Parathyroid adenoma (tissue), 2 donors: ENCODE measurements around the gene STOX1.

ENCODE experiments used
- H2AFZ ChIP-seq: fragments of 300-600 bp; sonication (generic); one replicate; pipeline ENCODE4 v1.7.0; 2017; ENCODE audit warnings: antibody characterized with exemption, mild to moderate bottlenecking
- H3K27ac ChIP-seq: fragments of 300-600 bp; sonication (generic); one replicate; pipeline ENCODE4 v1.7.0; 2017
- H3K27me3 ChIP-seq: fragments of 300-600 bp; sonication (generic); one replicate; pipeline ENCODE4 v1.7.0; 2017; ENCODE audit warnings: low read length; ENCODE audit not compliant: control insufficient read depth, insufficient read depth
- H3K36me3 ChIP-seq: fragments of 300-600 bp; sonication (generic); one replicate; pipeline ENCODE4 v1.7.0; 2017; ENCODE audit warnings: low read length; ENCODE audit not compliant: control insufficient read depth, insufficient read depth
- H3K4me1 ChIP-seq: fragments of 300-600 bp; sonication (generic); one replicate; pipeline ENCODE4 v1.7.0; 2017; ENCODE audit warnings: control low read depth
- H3K4me2 ChIP-seq: fragments of 300-600 bp; sonication (generic); one replicate; pipeline ENCODE4 v1.7.0; 2017; ENCODE audit warnings: low read length
- H3K4me3 ChIP-seq: fragments of 300-600 bp; sonication (generic); one replicate; pipeline ENCODE4 v1.7.0; 2017; ENCODE audit warnings: low read depth, low read length
- H3K79me2 ChIP-seq: fragments of 300-600 bp; sonication (generic); one replicate; pipeline ENCODE4 v1.7.0; 2017; ENCODE audit warnings: control low read depth
- H3K9ac ChIP-seq: fragments of 300-600 bp; sonication (generic); one replicate; pipeline ENCODE4 v1.7.0; 2017; ENCODE audit warnings: mild to moderate bottlenecking
- H3K9me3 ChIP-seq: fragments of 300-600 bp; sonication (generic); one replicate; pipeline ENCODE4 v1.7.0; 2017; ENCODE audit warnings: low read length; ENCODE audit not compliant: control insufficient read depth
- CTCF ChIP-seq: fragments of 300-600 bp; sonication (generic); IDR thresholded peaks from one replicate; pipeline ENCODE4 v1.7.0; 2017; ENCODE audit warnings: antibody characterized with exemption, mild to moderate bottlenecking
- donor health status: primary hyperparathyroidism.

Gene STOX1

GRCh38 chr10:68899186-68899745 is 71.9 kb downstream of the STOX1 start:
- Histone ChIP-seq H2AFZ (no peak overlapping the region), H3K4me3 (no peak overlapping the region), H3K9ac (no peak overlapping the region), H3K27ac (no peak overlapping the region), H3K36me3 (no peaks in the 10 kb centered on the region), H3K27me3 (no peaks in the 10 kb centered on the region), H3K4me1 (no peaks in the 10 kb centered on the region), H3K4me2 (no peak overlapping the region), H3K9me3 (no peaks in the 10 kb centered on the region), H3K79me2 (peaks cover 14% of the 10 kb centered on the region)
- TF ChIP-seq CTCF, result no peak

DNA sequence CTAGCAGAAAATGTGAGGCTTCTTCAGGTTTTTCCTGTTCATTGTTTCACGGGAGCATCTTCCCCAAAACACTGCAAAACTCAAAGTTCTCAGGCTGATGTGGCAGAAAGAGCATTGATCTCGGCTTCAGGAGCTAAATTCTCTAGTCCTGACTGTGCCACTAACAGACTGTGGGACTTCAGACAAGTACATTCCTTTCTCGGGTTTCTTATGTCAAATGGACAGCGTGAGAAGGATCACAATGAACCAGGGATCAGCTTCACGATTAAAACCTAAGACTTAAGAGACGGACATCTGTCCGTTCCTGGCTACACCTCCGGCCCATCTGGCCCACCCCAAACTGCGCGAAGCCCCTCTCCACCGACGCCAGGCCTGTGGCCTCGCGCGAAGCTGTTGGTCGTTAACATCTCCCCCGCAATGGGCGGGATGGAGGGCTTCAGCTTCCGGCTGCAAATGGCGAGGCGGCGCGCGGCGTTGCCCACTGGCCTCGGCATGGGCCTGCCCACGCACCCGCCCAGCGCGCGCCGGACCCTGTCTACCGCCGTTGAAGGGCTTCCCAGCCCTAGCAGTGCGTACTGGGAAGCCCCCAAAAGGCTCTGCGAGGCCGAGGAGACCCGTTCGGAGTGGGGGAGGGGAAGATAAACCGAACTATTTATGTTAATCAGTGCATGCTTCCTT is 73.2 kb downstream of the STOX1 start:
- H3K4me3 ChIP-seq, result peak overlapping the region; percentile 90
- H3K4me1 ChIP-seq, result no peaks in the 10 kb centered on the region
- peaks cover 17% of the 10 kb centered on the region for H3K79me2 ChIP-seq
- H3K27me3 ChIP-seq, result no peaks in the 10 kb centered on the region
- no peaks in the 10 kb centered on the region for H3K36me3 ChIP-seq
- peak overlapping the region; percentile 99 for H2AFZ ChIP-seq
- H3K9ac ChIP-seq, result peak overlapping the region; percentile 93
- H3K9me3 ChIP-seq, result no peaks in the 10 kb centered on the region
- TF ChIP-seq CTCF, result no peak
- peak overlapping the region; percentile 93 for H3K4me2 ChIP-seq
- peak overlapping the region; percentile 98 for H3K27ac ChIP-seq

- Histone ChIP-seq H3K4me1 (no peaks in the 10 kb centered on the region), H2AFZ (peak within 1 kb of the TSS; percentile 99), H3K4me2 (peak within 1 kb of the TSS; percentile 99), H3K27ac (peak within 1 kb of the TSS; percentile 98), H3K79me2 (peaks cover 17% of the 10 kb centered on the region), H3K27me3 (no peaks in the 10 kb centered on the region), H3K36me3 (no peaks in the 10 kb centered on the region), H3K4me3 (peak within 1 kb of the TSS; percentile 90), H3K9ac (peak within 1 kb of the TSS; percentile 93), H3K9me3 (no peaks in the 10 kb centered on the region)
- TF ChIP-seq CTCF, result peak; percentile 23
Observed at GRCh38 chr10:68901105-68901927, 74.0 kb downstream of the STOX1 start, which contains the start of gene DDX50. Gene DDX50, plus strand, starts transcription at chr10:68901315. Its CDS starts 70 bp downstream, at chr10:68901385.

GRCh38 chr10:68902382-68902781 is 75.1 kb downstream of the STOX1 start:
- H3K4me2 ChIP-seq, result peak overlapping the region; percentile 13
- H3K4me3 ChIP-seq, result no peak overlapping the region
- H2AFZ ChIP-seq, result no peak overlapping the region
- H3K36me3 ChIP-seq, result no peaks in the 10 kb centered on the region
- peaks cover 17% of the 10 kb centered on the region for H3K79me2 ChIP-seq
- H3K4me1 ChIP-seq, result no peaks in the 10 kb centered on the region
- H3K27ac ChIP-seq, result no peak overlapping the region
- no peaks in the 10 kb centered on the region for H3K27me3 ChIP-seq
- no peaks in the 10 kb centered on the region for H3K9me3 ChIP-seq
- no peak overlapping the region for H3K9ac ChIP-seq
- no peak for TF ChIP-seq CTCF
